ENCODE results near the gene DOK7.

Gene DOK7, protein sequence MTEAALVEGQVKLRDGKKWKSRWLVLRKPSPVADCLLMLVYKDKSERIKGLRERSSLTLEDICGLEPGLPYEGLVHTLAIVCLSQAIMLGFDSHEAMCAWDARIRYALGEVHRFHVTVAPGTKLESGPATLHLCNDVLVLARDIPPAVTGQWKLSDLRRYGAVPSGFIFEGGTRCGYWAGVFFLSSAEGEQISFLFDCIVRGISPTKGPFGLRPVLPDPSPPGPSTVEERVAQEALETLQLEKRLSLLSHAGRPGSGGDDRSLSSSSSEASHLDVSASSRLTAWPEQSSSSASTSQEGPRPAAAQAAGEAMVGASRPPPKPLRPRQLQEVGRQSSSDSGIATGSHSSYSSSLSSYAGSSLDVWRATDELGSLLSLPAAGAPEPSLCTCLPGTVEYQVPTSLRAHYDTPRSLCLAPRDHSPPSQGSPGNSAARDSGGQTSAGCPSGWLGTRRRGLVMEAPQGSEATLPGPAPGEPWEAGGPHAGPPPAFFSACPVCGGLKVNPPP

DNA sequence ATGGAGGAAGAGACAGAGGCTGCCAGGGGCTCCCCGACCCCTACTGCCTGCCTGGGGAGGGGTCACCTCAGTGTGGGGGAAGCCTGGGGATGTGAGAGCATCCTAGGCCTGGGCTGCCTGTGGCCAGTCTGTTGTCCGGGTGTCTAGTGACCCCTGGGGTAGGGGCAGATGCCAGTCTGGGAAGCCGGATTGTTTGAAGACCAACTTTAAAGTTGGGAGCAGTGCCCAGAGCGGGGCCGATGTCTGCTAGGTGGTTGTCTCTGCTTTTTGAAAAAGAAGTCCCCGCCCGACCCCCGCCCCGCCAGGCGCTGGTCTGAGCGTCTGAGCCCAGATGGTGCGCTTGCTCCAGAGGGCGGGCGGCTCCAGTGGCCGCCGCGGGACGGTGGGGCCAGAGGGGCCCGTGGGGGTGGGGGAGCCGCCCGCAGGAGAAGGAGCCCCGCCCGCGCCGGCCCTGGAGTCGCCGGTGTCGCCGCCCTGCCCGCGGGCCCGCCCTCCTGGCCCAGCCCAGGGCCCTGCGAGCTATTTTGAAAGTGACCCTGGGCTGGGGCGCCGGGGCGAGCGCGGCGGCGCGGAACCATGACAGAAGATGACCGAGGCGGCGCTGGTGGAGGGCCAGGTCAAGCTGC, at the start of gene DOK7:
Gene DOK7, plus strand, starts transcription at position 517 of the 626 bp plus-strand sequence. Its CDS starts 70 bp downstream, at position 587.
- DNase-seq = no peak

DNA sequence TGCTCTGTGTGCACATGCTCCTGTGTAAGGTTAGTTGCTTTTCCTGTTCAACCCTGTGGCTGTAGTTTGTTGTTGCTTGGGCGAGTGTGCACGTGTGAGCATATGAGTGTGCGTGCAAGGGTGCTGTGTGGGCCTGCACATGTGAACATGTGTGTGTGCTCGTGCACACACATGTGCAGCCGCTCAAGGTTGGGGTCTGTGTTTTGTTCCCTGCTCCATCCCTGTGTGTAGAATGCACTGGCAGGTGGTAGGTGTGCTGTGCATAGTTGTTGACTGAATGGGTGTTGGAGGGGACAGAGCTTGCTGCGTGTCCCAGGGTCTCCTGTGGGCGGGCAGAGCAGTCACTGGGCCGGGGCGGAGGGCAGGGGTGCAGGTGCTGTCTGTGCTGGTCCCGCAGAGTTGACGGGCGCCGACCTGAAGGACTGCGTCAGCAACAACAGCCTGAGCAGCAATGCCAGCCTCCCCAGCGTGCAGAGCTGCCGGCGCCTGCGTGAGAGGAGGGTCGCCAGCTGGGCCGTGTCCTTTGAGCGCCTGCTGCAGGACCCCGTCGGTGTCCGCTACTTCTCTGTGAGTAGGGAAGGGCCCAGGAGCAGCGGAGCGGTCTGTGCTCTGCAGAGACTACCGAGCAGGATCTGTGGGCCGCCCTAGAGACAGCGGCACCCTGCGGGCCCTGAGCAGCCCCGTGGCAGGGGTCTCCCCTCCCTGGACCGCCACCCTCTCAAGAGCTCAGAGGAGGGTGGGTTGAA, 49.3 kb upstream of the DOK7 start:
- DNase-seq = no peak

DNA sequence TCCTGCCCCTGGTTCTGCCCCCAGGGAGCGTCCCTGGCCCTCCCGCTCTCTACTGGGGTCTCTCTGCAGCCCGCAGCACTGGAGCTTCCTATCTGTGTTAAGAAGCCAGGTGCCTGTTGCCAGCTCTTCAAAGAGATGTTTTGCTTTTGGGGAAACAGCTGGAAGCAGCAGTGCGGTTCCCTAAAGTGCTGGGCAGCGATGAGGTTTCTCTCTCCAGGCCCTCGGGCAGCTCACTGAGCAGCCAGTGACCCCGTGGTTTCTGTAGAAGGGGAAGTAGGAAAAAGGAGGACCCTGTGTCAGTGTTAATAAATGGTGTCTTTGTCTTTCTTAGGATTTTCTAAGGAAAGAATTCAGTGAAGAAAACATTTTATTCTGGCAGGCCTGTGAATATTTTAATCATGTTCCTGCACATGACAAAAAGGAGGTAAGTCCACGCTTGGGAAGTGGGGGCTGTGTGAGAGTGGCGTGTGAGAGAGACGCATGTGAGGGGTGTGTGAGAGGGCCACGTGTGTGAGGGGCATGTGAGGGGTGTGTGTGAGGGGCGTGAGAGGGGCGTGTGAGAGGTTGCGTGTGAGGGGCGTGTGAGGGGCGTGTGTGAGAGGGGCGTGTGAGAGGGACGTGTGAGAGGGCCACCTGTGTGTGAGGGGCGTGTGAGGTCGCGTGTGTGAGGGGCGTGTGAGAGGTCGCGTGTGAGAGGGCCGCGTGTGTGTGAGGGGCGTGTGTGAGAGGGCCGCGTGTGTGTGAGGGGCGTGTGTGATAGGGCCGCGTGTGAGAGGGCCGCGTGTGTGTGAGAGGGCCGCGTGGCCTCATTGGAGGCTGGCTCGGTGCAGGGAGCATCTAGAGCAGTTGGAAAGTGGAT, 48.5 kb upstream of the DOK7 start:
- no peak for DNase-seq

DNA sequence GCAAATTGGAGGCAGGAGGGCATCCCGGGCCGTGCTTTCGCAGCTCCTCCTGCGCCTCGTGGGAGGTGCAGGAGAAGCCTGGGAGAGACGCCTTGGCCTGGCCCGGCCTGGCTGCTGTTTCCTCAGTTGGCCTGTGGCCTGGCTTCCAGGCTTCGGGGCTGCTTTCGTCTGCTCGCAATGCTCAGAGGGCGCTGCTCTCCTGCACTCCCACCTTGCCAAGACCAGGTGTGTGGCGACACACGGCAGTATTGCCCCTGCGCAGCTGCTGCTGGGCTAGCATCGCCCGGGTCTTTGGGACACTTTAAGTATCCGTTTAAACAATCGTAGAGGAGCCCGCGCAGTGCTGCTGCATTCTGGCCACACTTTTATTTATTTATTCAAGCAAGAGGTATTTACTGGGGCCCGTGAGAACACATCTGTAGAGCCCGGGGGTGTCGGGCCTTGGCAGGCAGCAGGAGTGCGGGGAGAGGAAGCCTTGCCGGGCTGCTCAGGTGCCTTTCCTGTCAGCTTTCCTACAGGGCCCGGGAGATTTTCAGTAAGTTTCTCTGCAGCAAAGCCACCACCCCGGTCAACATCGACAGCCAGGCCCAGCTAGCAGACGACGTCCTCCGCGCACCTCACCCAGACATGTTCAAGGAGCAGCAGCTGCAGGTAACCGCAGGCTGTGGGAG, 47.5 kb upstream of the DOK7 start:
- DNase-seq = no peak

DNA sequence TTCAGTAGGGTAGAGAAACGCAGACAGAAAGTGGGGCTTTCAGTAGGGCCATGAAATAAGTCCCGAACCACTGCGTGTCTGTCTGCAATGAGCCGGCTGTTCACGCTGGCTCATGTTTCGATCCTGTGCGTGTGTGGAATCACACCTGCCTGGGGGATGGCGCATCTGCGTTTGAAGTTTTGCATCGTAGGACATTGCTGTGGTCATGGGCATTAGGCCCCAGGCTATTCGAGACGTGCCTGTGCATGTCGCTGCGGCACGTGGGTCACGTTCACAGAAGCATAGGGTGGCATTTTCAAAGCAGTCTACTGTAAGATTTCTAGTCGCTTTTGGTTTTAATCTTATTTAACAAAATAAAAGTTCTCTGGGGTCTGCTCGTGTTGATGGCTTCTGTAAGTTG, 46.8 kb upstream of the DOK7 start:
- DNase-seq = no peak

DNA sequence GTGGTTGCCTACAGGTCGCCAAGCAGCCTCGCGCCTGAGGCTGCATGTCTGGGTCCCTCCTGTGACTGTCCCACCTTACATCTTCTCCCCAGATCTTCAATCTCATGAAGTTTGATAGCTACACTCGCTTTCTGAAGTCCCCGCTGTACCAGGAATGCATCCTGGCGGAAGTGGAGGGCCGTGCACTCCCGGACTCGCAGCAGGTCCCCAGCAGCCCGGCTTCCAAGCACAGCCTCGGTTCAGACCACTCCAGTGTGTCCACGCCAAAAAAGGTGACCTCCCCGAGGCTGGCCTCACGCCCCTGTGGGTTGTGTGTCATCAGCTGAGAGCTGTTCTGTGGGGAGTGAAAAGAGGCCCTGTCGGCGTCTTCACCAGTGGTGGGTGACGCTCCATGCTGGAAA, 46.3 kb upstream of the DOK7 start:
- no peak for DNase-seq

DNA sequence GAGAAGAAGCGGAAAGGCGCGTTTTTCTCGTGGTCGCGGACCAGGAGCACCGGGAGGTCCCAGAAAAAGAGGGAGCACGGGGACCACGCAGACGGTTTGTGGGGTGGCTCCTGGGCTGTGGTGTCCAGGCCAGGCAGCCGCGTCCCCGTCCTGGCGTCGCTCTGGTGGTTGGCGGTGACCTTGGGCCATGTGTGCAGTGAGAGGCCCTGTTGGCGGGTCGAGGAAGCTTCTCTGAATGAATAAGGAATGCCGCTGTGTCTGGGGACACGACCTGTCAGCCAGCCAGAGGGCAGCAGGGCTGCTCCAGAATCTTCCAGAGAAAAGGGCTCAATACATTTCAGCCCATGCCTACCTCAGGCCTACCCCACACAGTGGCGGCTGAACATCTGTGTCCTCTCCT, 45.7 kb upstream of the DOK7 start:
- no peak for DNase-seq

DNA sequence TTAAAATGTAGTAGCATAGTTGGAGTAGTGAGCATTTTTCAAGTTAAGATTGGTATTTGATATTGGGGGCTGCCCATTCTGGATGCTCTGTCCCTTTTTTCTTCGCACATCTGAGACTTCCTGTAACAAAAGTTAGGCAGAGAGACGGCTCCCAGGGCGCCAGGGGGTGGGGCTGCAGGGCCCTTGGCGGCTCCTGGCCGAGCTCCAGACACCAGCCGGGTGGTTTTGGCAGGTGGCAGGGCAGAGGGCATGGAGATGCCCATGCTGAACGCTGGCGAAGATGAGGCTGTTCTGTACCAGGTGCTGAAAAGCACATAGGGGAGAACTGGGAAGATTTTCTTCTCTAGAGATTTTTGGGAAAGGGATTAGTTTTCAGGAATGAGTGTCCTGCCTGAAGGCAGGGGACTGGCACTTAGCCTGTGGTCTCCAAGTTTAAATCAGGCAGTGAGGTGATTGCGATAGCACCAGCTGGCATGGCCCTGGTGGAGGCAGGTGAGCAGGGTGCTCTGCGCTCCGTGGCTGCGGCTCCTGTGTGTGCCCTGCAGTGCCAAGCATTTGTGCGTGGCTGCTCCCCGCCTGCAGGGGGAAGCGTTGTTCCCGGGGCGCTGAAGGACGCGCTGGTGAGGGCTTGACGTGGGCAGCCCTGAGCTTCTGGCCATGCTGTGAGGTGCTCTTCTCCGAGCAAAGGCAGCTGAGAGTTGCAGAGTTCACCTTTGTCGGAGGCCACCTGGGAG, 44.9 kb upstream of the DOK7 start:
- DNase-seq = no peak

DNA sequence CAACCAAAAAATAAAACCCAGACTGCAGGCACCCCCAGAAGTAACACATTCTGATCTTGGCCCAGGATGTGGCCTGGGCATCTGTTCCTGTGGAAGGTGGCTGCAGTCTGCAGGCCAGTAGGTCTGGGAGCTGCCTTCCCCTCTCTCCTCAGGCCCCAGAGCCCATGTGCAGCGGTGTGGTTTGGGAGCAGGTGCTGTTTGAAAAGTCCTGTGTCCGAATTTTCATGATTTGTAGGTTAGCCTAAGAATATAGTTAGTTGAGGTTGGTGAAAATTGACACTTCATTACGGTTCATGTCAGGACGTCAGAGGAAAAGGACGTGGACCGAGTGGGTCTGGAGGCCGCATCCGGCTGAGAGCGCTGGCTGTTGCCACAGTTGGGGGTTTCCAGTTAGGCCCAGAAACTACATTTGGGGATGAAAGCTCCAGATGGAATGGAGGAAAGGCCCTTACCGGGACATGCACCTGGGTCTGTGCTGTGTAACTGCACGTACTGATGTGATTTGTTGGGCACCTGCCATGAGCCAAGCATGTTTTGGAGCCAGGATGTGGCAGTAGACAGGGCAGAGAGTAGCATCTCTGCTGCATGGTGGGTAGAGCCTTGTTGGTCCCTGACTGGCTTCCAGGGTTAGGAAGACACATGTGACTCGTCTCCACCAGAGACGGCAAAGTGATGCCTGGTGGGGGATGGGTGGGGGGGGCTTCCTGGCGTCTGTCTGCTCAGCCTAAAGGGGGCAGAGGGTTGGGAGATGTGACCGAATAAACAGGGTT, 43.1 kb upstream of the DOK7 start:
- DNase-seq = no peak

DNA sequence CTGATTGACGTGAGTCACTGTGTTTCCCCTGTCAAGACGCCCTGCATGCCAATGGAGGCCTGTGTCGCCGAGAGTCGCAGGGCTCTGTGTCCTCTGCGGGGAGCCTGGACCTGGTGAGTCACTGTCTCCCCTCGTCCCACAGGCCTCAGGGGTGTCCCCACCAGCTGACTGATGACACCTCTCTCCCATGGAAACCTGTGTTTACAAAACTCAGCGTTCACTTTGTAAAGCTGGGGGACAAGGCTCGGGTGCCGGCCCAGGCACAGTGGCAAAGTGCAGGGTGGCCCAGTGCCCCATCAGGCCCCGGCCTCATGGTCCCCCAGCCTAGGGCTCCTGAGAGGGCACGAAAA, 42.5 kb upstream of the DOK7 start:
- no peak for DNase-seq

DNA sequence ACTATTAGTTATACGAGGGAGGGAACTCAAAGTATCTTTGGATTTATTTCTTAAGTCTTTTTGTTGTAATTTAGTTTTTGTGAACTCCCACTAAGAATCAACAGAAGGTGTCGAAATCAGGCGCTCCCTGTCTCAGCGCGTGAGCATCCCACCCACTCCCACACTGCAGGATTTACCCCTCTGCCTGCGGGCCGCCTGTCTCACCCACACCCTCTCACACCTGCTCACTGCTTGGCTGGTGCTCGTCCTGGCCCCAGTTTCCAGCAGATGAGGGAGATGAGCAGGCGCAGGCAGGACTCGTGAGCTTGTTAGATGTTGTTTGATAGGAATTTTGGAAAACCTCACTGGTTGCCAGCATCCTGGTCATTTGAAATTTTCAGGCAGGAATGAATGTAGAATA, 42.1 kb upstream of the DOK7 start:
- DNase-seq = no peak

DNA sequence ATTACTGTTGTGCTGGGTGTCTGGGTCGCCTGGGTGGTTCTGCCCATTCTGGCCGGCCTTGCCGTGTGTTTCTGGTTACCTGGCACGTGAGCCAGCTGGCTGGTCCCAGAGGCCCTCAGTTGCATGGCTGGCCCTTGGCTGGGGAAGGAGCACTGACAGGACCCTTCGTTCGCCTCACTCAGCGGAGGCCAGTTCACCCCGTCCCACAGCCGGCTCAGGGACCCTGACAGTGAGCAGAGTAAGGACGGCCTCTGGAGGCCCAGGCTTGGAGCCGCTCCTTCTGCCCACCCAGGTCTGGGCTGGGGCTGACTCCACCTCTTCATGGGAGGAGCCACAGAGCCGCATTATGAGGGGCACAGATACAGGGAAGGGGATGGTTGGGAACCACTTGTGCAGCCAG, 41.6 kb upstream of the DOK7 start:
- no peak for DNase-seq

DNA sequence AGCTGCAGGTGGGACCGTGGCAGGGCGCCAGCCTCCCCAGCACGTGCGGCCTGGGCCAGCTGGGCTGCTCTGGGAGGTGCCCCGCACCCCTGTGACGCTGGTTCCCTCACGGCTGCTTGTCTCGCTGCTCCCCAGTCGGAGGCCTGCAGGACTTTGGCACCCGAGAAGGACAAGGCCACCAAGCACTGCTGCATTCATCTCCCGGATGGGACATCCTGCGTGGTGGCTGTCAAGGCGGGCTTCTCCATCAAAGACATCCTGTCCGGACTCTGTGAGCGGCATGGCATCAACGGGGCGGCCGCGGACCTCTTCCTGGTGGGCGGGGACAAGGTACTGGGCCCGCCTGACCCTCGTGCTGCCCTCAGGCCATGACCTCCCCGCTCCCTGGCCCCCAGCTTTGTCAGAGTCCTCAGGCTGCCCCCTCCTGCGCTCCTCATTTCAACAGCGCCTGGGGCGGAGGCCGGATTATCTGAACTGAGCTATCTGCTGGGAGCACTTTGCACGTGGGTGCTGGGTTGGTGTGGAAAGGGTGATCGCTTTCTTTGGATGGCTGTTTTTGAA, 40.8 kb upstream of the DOK7 start:
- DNase-seq = no peak

DNA sequence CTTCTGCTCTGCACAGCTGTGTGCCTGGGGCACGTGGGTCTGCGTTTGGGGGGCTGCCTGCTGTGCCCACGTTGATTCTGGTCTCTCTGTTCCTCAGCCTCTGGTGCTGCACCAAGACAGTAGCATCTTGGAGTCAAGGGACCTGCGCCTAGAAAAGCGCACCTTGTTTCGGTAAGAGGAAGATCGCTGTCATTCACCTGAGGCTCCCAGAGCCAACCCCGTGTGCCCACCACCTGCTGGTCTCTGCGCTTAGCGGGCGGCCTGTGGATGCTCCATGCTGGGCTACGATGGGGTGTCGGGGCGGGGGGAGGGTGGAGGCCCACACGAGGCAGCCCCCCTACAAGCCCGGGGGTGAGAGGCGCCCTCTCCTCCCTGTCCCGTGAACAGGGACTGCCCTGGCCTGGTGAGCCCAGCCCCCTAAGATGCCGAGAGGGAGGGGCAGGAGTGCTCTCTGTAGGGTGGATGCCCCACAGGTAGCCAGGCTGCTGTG, 40.3 kb upstream of the DOK7 start:
- no peak for DNase-seq

DNA sequence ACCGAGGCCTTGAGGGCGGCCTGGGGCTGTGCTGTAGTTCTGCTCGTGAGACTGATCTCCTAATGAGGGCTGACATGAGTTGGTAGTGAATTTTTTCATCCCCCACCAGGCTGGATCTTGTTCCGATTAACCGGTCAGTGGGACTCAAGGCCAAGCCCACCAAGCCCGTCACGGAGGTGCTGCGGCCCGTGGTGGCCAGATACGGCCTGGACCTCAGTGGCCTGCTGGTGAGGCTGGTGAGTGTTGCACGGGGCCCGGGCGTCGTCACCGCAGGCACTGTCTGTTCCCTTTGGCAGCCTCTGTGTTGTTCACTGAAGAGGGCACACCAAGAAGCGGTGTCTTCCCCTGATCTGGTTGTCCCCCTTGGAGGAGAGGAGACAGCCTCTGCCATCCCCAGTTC, 39.7 kb upstream of the DOK7 start:
- no peak for DNase-seq

DNA sequence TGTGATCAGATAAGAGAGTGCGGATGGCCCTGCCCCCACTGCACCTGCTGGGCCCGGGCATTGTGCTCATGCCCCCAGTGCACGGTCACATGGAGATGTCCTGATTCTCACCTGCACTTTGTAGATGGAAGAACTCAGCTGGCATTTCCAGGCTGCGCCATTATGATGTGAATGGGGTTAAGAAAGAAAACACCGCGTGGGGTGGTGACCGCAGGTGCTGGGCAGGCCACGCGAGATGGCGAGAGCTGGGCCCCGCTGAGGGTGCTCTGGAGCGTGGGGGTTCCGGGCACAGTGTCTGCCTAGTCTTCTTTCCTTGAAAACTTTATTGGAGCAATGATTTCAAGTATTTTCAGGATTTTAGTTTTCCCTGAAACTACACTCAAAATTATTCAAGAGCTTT, 39.2 kb upstream of the DOK7 start:
- DNase-seq = no peak

DNA sequence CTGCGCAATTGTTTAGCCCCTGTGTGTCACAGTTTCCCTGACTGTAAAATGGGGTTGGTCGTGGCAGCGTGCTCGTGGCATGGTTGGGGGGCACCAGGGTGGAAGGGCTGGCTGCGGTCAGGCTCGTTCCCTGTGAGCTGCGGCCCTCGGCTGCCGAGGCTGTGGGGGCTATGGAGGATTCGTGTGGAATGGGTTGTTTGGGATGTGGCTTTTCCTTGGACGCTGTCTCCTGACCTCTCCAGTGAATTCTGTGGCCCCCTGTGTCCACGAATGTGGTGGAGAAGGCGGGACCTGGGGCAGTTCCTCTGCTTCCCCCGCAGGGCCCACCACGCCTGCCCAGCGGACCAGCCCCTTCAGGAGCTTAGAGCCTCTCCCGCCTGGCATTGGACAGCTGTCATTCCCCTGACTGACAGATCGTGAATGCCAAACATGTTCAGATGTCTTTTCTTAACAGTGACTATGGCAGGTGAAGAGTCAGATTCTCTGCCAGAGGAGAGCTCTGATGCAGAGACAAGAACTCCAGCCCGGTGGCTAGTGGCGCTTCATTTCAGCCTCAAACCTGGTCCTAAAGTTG, 38.5 kb upstream of the DOK7 start:
- no peak for DNase-seq

DNA sequence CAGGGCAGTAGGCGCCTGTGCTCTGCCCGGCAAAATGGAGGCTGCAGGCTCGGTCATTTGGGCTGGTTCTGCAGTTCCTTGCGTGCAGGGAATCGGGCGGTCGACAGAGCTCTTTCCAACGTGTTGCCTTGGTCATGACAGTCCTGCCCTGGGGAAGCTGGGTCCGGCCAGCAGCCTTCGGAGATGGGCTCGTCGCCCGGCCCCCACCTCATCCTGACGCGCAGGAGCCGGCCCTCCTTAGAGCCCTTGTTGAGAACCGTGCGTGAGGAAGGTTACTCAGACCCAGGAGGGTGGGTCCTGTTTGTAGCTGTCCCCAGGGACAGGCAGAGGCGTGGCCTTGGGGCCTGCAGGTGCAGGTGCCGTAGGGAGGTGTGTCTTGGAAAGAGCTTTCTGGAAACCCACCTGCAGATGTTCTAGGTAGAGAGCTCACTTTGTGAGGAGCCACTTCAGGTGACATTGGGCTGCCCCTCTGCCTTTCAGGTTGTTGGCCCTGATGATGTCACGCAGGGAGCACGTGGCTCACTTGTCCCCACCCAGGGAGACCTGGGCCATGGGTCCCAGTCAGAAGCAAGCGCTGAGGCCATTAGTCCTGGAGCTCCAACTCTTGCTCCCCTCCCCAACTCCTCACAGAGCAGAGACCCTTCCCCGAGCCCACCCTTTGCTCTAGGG, 36.5 kb upstream of the DOK7 start:
- no peak for DNase-seq

DNA sequence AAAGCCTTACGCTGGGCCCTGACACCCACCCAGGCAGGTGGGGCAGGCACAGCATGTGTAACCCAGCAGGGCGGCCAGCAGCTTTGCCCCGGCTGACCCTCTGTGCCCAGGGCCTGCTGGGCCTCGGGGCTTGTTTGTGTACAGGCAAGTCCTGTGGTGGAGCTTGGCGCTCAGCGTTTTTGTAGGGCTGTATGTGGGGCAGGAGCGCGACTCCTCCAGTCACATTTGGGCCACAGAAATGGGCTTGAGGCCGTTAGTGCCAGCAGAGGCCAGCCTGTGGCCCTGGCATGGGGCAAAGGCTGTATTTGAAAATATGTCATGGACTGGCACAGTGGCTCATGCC, 36.0 kb upstream of the DOK7 start:
- DNase-seq = no peak

Measured in SIG-M5 (cell line).